Kidney (tissue), 14 donors: ENCODE measurements around the gene PXDC1. TPM values are rescaled to one million over a fixed set of nuclear protein-coding genes. Genes with fewer than 3 reads are reported as not detected.
A peak's percentile ranks its signal among the peaks of the same experiment; 100 is the strongest.

Source experiments
- DNase-seq, 5 donors: peaks; one replicate each; pipeline ENCODE4 v3.0.0-alpha.2; 2013 to 2020
- FAIRE-seq: peaks from 2 replicates; lab custom pipeline; 2012; peaks lifted over from hg19 to GRCh38; lab: Jason Lieb, UNC
- H3K27ac ChIP-seq, 2 donors: one replicate each; pipeline ENCODE4 v1.7.0; 2013; ENCODE audit warnings: low read depth in 2 of 2, low read length in 2 of 2, inconsistent platforms in 1 of 2
- H3K27me3 ChIP-seq: one replicate; pipeline ENCODE4 v1.7.1; 2013; ENCODE audit warnings: low read length, inconsistent platforms; ENCODE audit not compliant: control insufficient read depth, insufficient read depth
- H3K36me3 ChIP-seq, 3 donors: one replicate each; pipeline versions ENCODE4 v1.7.0 to v1.7.1; 2013; ENCODE audit warnings: low read length in 3 of 3, control low read depth in 1 of 3, inconsistent platforms in 1 of 3; ENCODE audit not compliant: insufficient read depth in 3 of 3, control insufficient read depth in 2 of 3
- H3K4me1 ChIP-seq, 3 donors: one replicate each; pipeline versions ENCODE4 v1.7.0 to v1.7.1; 2013; ENCODE audit warnings: low read length in 3 of 3, inconsistent platforms in 1 of 3, low read depth in 1 of 3; ENCODE audit not compliant: control insufficient read depth in 2 of 3, insufficient read depth in 2 of 3
- H3K4me3 ChIP-seq, 3 donors: one replicate each; pipeline versions ENCODE4 v1.7.0 to v1.8.1; 2013; ENCODE audit warnings: low read length in 3 of 3, control low read depth in 1 of 3, inconsistent platforms in 1 of 3
- H3K9ac ChIP-seq, 3 donors: one replicate each; pipeline versions ENCODE4 v1.7.0 to v1.7.1; 2013; ENCODE audit warnings: low read length in 3 of 3, control low read depth in 1 of 3, inconsistent platforms in 1 of 3
- H3K9me3 ChIP-seq, 3 donors: one replicate each; pipeline versions ENCODE4 v1.7.0 to v1.7.1; 2013; ENCODE audit warnings: low read length in 3 of 3, control low read depth in 1 of 3, inconsistent platforms in 1 of 3; ENCODE audit not compliant: control insufficient read depth in 2 of 3, insufficient read depth in 1 of 3
- CTCF ChIP-seq: IDR thresholded peaks from 3 replicates; pipeline ENCODE4 v1.5.1; 2012; ENCODE audit warnings: mild to moderate bottlenecking, moderate library complexity, borderline replicate concordance; ENCODE audit not compliant: insufficient read depth; ENCODE audit errors: extremely low read depth
- intact Hi-C: fragments of 100-400 bp; cut with DNase I; formaldehyde crosslinking; loops from one replicate; pipeline ENCODE4 v1.11.1; 2022
- polyA plus RNA-seq: library from polyadenylated mRNA; stranded (reverse); fragments of 350-450 nt; fragmentation: Illumina TruSeq; extraction: RNeasy Lipid Tissue Mini Kit (QIAGEN cat#74804); gene quantifications from one replicate; pipeline ENCODE4 v1.2.3, GENCODE V29; 2014; ENCODE audit warnings: low read depth, low replicate concordance; ENCODE audit not compliant: insufficient read depth
- total RNA-seq: library from RNA; stranded (reverse); fragmentation: NEBNext Ultra II Directional; extraction: Animal tissue kit (Norgen Biotek cat#: 25700); gene quantifications from one replicate; pipeline ENCODE4 v1.2.1, GENCODE V29; 2021
- donor health status: control.
- donor health status: control.
- donor health status: control.
- donor health status: control.
- donor health status: control.
- donor health status: DM: yes; HTN: yes; CAD: no.
- donor health status: Normal renal cell carcinoma (clear cell type).

PXDC1 gene
- total and polyA plus RNA-seq, 2 donors from 2014 or later = 28.9 to 35.0 TPM

DNA sequence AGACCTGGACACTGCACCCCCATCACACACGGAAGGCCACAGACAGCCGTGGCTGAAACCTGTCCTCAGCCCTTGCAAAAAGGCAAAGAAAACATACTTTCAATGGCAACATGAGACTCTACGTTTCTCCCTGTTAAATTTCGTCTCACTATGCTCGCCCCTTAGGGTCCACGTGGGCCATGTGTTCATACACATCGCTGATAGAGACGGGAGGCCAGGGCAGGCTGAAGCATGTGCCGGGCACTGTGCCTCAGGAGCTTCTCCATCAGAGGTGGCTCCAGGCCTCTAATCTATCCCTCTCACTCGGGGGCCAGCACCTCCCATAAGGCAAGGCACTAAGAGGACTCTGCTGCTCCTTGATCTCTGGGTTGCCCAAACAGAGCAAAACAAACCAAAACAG, 17.5 kb downstream of the PXDC1 start:
- FAIRE-seq (no peak), DNase-seq (no peak)
- Histone ChIP-seq H3K9me3 (peaks cover 0 to 4% (median 0%) of the 10 kb centered on the region in 3 donors), H3K4me1 (no peaks in the 10 kb centered on the region), H3K27me3 (no peaks in the 10 kb centered on the region), H3K27ac (no peak overlapping the region), H3K4me3 (no peak overlapping the region), H3K9ac (no peak overlapping the region), H3K36me3 (peaks cover 2 to 34% (median 10%) of the 10 kb centered on the region in 3 donors)
- TF ChIP-seq CTCF = no peak
- intact Hi-C loops = no loop called here

DNA sequence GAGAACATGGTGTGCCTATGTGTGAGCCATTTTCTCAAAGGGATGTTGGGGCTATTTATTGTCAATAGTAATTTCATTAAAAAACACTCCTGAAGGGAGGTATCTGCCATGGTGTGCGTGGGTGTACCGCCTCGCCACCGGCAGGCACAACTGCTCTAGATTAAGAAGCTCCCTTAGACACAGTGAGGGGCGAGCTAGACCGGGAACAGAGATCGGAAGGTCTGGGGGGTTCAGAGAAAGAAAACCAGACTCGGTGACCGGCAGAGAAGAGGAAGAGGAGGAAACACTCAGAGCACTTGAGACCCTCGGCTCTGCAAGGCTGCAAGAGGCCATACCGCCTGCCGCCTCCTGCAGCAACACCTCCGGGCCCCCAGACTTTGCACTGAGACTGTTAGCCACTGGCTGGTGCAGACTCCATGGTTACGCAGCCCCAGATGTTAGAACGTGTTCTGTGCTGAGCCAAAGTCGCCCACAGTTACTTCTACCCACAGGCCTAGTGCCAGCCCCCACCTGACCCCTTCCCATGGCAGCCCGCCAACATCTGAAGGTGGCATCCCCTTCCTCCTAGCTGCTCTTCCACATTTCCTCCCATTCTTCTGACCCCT, 18.1 kb downstream of the PXDC1 start:
- Histone ChIP-seq H3K9ac (no peak overlapping the region), H3K4me1 (no peaks in the 10 kb centered on the region), H3K27me3 (no peaks in the 10 kb centered on the region), H3K9me3 (peaks cover 0 to 4% (median 0%) of the 10 kb centered on the region in 3 donors), H3K4me3 (no peak overlapping the region), H3K27ac (no peak overlapping the region), H3K36me3 (peaks cover 2 to 37% (median 10%) of the 10 kb centered on the region in 3 donors)
- TF ChIP-seq CTCF = no peak
- DNase-seq (no peak), FAIRE-seq (no peak)
- intact Hi-C loops = no loop called here

DNA sequence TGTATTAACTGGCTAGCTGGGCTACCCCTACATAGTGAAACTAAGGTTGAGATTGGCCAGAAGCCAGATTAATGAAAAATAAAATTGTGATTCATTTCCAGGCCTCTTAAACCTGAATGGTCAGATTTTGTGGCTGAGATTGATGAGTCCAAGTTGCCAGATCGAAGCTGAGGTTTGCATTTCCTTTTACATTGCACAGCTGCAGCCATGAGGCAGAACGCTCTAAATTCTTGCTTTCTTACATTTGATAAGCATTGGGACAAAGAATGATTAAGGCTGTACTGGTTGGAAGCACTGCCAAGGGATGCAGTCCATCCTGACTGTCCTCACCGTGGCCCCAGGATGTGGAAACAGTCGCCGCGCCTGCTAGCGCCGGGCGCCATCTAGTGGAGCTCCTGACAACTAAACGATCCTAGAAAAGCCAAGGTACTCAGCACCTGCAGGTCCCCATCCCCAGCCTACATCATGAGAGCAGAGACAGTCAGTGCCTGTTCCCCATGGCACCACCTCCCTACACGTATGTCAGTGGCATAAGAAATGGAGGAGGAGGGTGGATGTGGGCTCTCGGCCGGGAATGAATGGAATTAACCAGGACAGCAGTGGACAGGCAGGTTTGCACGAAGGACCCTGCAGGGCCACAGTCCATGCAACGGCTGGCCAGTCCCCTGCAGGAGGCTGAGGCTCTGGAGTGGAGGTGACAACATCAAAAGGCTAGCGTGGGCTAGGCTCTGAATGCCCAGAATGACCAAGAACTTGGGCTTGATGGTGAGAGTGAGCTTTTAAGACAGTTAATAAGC, 19.0 kb downstream of the PXDC1 start:
- intact Hi-C loops = no loop called here
- no peaks in the 10 kb centered on the region for H3K4me1 ChIP-seq
- no peaks in the 10 kb centered on the region for H3K27me3 ChIP-seq
- peaks cover 2 to 41% (median 10%) of the 10 kb centered on the region in 3 donors for H3K36me3 ChIP-seq
- H3K27ac ChIP-seq = no peak overlapping the region
- DNase-seq (peak; percentile 53 to 89 (median 83)), FAIRE-seq (no peak)
- no peak overlapping the region for H3K9ac ChIP-seq
- H3K9me3 ChIP-seq = peaks cover 0 to 4% (median 0%) of the 10 kb centered on the region in 3 donors
- no peak overlapping the region for H3K4me3 ChIP-seq
- TF ChIP-seq CTCF = peak; percentile 91
